WTC11 (cell line): ENCODE measurements around the gene TCAIM.

ENCODE experiments used
- CREB1 ChIP-seq: sonication (generic); formaldehyde crosslinking; IDR thresholded peaks from 2 replicates; pipeline ENCODE4 v1.8.0; 2023; ENCODE audit warnings: mild to moderate bottlenecking, missing genetic modification reagents
- FOXP1 ChIP-seq: sonication (generic); formaldehyde crosslinking; IDR thresholded peaks from 2 replicates; pipeline ENCODE4 v1.8.0; 2022; ENCODE audit warnings: missing genetic modification reagents, mild to moderate bottlenecking, moderate library complexity, borderline replicate concordance
- GABPB1 ChIP-seq: sonication (generic); formaldehyde crosslinking; IDR thresholded peaks from 2 replicates; pipeline ENCODE4 v1.8.1; 2023; ENCODE audit warnings: mild to moderate bottlenecking, missing genetic modification reagents
- JUN ChIP-seq: sonication (generic); formaldehyde crosslinking; IDR thresholded peaks from 2 replicates; pipeline ENCODE4 v1.8.0; 2023; ENCODE audit warnings: mild to moderate bottlenecking, missing genetic modification reagents
- NFYB ChIP-seq: sonication (generic); formaldehyde crosslinking; conservative IDR thresholded peaks from 2 replicates; pipeline ENCODE4 v1.8.0; 2022; ENCODE audit warnings: low read depth, missing genetic modification reagents
- NR3C1 ChIP-seq: sonication (generic); formaldehyde crosslinking; conservative IDR thresholded peaks from 2 replicates; pipeline ENCODE4 v1.8.1; 2023; ENCODE audit warnings: low read depth, mild to moderate bottlenecking, missing genetic modification reagents
- SOX15 ChIP-seq: fragments of 250-450 bp; sonication (Bioruptor Pico); IDR thresholded peaks from 2 replicates; pipeline ENCODE4 v1.9.0; 2021; ENCODE audit warnings: mild to moderate bottlenecking
- TF ChIP-seq, protein P1 (sequence below): fragments of 200-600 bp; IDR thresholded peaks from 2 replicates; pipeline ENCODE4 v1.8.0; 2022; ENCODE audit warnings: antibody characterized with exemption
- TF ChIP-seq, protein P2 (sequence below): sonication (generic); formaldehyde crosslinking; IDR thresholded peaks from 2 replicates; pipeline ENCODE4 v1.8.1; 2023; ENCODE audit warnings: mild to moderate bottlenecking, missing genetic modification reagents
- TF ChIP-seq, protein P3 (sequence below): sonication (generic); formaldehyde crosslinking; IDR thresholded peaks from 2 replicates; pipeline ENCODE4 v1.8.1; 2022; ENCODE audit warnings: missing genetic modification reagents, borderline replicate concordance
- TF ChIP-seq, protein P4 (sequence below): sonication (generic); formaldehyde crosslinking; IDR thresholded peaks from 2 replicates; pipeline ENCODE4 v1.8.1; 2023; ENCODE audit warnings: mild to moderate bottlenecking, moderate library complexity, missing genetic modification reagents

DNA sequence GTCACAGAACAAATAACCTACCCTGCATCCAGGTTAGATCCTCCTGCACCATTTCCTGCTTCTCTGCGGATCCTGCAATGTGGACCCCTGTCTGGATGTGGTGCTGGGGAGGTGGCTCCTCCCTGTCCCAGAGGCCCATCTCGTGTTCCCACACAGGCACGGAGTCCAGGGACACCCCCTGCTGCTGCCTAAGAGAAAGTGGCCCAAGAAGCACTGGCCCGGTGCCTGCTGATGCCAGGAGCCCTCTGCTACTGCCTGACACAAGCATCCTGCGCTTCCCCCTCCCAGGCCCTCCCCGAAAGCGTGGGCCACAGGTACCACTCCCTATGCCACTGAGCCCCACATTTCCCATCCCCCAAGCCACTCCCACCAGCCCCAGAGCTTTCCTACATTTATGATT lies 90.3 kb downstream of the TCAIM start:
- TF ChIP-seq NFYB (CRISPR knock-in tag) (no peak), NR3C1 (CRISPR knock-in tag) (no peak), CREB1 (CRISPR knock-in tag) (no peak), FOXP1 (CRISPR knock-in tag) (no peak), GABPB1 (CRISPR knock-in tag) (no peak), JUN (CRISPR knock-in tag) (no peak), SOX15 (CRISPR knock-in tag) (no peak)
- TF ChIP-seq, protein P1, sequence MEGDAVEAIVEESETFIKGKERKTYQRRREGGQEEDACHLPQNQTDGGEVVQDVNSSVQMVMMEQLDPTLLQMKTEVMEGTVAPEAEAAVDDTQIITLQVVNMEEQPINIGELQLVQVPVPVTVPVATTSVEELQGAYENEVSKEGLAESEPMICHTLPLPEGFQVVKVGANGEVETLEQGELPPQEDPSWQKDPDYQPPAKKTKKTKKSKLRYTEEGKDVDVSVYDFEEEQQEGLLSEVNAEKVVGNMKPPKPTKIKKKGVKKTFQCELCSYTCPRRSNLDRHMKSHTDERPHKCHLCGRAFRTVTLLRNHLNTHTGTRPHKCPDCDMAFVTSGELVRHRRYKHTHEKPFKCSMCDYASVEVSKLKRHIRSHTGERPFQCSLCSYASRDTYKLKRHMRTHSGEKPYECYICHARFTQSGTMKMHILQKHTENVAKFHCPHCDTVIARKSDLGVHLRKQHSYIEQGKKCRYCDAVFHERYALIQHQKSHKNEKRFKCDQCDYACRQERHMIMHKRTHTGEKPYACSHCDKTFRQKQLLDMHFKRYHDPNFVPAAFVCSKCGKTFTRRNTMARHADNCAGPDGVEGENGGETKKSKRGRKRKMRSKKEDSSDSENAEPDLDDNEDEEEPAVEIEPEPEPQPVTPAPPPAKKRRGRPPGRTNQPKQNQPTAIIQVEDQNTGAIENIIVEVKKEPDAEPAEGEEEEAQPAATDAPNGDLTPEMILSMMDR, result no peak
- TF ChIP-seq, protein P2, sequence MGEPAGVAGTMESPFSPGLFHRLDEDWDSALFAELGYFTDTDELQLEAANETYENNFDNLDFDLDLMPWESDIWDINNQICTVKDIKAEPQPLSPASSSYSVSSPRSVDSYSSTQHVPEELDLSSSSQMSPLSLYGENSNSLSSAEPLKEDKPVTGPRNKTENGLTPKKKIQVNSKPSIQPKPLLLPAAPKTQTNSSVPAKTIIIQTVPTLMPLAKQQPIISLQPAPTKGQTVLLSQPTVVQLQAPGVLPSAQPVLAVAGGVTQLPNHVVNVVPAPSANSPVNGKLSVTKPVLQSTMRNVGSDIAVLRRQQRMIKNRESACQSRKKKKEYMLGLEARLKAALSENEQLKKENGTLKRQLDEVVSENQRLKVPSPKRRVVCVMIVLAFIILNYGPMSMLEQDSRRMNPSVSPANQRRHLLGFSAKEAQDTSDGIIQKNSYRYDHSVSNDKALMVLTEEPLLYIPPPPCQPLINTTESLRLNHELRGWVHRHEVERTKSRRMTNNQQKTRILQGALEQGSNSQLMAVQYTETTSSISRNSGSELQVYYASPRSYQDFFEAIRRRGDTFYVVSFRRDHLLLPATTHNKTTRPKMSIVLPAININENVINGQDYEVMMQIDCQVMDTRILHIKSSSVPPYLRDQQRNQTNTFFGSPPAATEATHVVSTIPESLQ (CRISPR knock-in tag), result no peak
- TF ChIP-seq, protein P3, sequence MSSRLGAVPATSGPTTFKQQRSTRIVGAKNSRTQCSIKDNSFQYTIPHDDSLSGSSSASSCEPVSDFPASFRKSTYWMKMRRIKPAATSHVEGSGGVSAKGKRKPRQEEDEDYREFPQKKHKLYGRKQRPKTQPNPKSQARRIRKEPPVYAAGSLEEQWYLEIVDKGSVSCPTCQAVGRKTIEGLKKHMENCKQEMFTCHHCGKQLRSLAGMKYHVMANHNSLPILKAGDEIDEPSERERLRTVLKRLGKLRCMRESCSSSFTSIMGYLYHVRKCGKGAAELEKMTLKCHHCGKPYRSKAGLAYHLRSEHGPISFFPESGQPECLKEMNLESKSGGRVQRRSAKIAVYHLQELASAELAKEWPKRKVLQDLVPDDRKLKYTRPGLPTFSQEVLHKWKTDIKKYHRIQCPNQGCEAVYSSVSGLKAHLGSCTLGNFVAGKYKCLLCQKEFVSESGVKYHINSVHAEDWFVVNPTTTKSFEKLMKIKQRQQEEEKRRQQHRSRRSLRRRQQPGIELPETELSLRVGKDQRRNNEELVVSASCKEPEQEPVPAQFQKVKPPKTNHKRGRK (CRISPR knock-in tag), result no peak
- TF ChIP-seq, protein P4, sequence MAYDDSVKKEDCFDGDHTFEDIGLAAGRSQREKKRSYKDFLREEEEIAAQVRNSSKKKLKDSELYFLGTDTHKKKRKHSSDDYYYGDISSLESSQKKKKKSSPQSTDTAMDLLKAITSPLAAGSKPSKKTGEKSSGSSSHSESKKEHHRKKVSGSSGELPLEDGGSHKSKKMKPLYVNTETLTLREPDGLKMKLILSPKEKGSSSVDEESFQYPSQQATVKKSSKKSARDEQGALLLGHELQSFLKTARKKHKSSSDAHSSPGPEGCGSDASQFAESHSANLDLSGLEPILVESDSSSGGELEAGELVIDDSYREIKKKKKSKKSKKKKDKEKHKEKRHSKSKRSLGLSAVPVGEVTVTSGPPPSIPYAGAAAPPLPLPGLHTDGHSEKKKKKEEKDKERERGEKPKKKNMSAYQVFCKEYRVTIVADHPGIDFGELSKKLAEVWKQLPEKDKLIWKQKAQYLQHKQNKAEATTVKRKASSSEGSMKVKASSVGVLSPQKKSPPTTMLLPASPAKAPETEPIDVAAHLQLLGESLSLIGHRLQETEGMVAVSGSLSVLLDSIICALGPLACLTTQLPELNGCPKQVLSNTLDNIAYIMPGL, result no peak
